Activated T-cell treated with anti-CD3 and anti-CD28 coated beads, Interleukin-2, amount 50 U/mL, for 72 hours (primary cell): Measurements from ENCODE around the gene SMARCA5. TPM values are rescaled to one million over a fixed set of nuclear protein-coding genes. Genes with fewer than 3 reads are reported as not detected.

Experiments used
- ATAC-seq, 2 donors: fragments of 150-1000 bp; cut with Tn5 transposase; replicated peaks in 1 of 2; 2 replicates each; pipeline ENCODE4 v1.10.0; 2021; ENCODE audit warnings: moderate library complexity in 2 of 2, mild to moderate bottlenecking in 1 of 2
- DNase-seq, 2 donors: peaks; one replicate each; pipeline ENCODE4 v3.0.0; 2021 to 2022; ENCODE audit warnings: mixed read lengths in 1 of 2
- H3K27ac Mint-ChIP-seq: one replicate; pipeline ENCODE4 v1.8.0; 2022; ENCODE audit warnings: mild to moderate bottlenecking, moderate library complexity, mixed read lengths
- H3K27me3 Mint-ChIP-seq: one replicate; pipeline ENCODE4 v1.8.0; 2022; ENCODE audit warnings: low read depth, mixed read lengths
- H3K36me3 Mint-ChIP-seq, 2 donors: one replicate each; pipeline ENCODE4 v1.8.0; 2022; ENCODE audit warnings: mixed read lengths in 2 of 2, mild to moderate bottlenecking in 1 of 2; ENCODE audit not compliant: insufficient read depth in 2 of 2
- H3K4me1 Mint-ChIP-seq: one replicate; pipeline ENCODE4 v1.8.0; 2022; ENCODE audit warnings: low read depth, mixed read lengths
- H3K4me3 Mint-ChIP-seq, 2 donors: one replicate each; pipeline ENCODE4 v1.8.0; 2022; ENCODE audit warnings: mild to moderate bottlenecking in 2 of 2, mixed read lengths in 2 of 2, moderate library complexity in 2 of 2
- H3K9me3 Mint-ChIP-seq, 2 donors: one replicate each; pipeline ENCODE4 v1.8.0; 2022; ENCODE audit warnings: mixed read lengths in 2 of 2
- total RNA-seq, 2 donors: library from RNA; stranded (reverse); gene quantifications; one replicate each; pipeline ENCODE4 v1.2.3, GENCODE V29; 2022

Gene SMARCA5
- total RNA-seq, 2 donors from 2014 or later: 52.6 to 59.1 TPM

DNA sequence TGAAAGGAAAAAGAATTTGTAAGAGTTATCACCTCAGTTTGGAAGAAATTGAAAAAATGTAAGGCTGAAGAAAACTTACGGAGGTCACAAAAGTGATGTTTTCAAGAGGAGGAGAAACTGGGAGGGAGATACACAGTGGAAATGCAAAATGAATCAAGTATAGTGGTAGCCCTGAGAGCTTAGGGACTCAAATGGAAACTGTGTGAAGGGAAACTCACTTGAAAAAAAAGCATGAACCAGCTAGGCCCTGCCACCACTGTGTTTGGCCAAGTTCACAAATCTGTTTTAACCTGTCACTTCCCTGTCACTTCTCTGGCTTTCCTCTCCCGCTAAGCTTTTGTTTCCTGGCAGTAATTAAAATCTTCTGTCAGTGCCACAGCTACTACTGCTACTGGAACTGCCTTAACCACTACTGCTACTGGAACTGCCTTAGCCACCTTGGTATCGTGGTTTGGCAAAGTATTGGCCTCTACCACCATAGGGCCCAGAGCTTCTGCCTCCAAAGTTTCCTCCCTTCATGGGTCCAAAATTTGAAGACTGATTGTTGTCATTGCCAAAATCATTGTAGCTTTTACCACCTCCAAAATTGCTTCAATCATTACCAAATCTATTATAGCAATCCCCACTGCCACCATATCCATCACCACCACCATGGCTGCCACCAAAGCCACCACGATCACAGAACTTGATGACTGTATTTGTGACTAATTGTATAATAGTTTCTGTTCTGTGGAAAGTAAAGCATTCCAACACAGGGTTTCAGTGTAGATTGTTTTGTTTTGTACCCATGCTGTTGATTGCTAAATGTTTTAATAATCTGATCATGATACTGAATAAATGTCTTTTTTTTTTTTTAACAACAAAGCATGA is 41.5 kb downstream of the SMARCA5 start:
- peak; percentile 7 to 38 for DNase-seq
- Mint-ChIP-seq H3K27ac (peak overlapping the region; percentile 88), H3K36me3 (peaks cover 2 to 22% of the 10 kb centered on the region in 2 donors)

GRCh38 chr4:143555676-143556075 is 42.2 kb downstream of the SMARCA5 start:
- no peak for DNase-seq
- no peak overlapping the region for H3K27ac Mint-ChIP-seq
- H3K36me3 Mint-ChIP-seq: peaks cover under 1 to 18% of the 10 kb centered on the region in 2 donors
- H3K27me3 Mint-ChIP-seq: no peaks in the 10 kb centered on the region
- ATAC-seq: no peak
- no peaks in the 10 kb centered on the region for H3K9me3 Mint-ChIP-seq
- no peak overlapping the region for H3K4me3 Mint-ChIP-seq
- peaks cover 31% of the 10 kb centered on the region for H3K4me1 Mint-ChIP-seq

More for the DNA sequence above, 41.5 kb downstream of the SMARCA5 start:
- Mint-ChIP-seq H3K9me3 (no peaks in the 10 kb centered on the region), H3K27me3 (no peaks in the 10 kb centered on the region), H3K4me3 (peak overlapping the region in 1 of 2 donors; percentile 34), H3K4me1 (peaks cover 26% of the 10 kb centered on the region)
- ATAC-seq: peak; percentile 20 to 38

DNA sequence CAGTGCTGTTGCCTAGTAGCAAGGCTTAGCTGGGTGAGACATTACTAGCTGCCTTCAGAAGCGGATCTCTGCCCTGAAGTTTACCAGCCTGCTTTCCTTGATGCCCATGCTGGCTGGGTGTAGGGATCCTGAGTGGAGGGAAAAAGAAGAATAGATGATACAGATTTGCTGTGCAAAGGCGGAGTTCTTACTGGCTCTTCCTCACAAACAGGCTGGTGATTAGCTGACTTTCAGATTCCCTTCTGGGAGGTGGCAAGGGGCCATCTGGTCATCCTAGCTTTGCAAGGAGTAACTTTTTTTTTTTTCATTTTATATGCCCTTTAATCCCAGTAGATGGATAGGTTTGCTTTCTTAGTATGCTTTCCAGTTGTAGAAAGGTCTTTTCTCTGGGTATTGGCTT is 44.8 kb downstream of the SMARCA5 start:
- H3K27me3 Mint-ChIP-seq: no peaks in the 10 kb centered on the region
- ATAC-seq (no peak), DNase-seq (no peak)
- H3K27ac Mint-ChIP-seq: no peak overlapping the region
- H3K4me1 Mint-ChIP-seq: peaks cover 40% of the 10 kb centered on the region
- H3K4me3 Mint-ChIP-seq: peak overlapping the region; percentile 89 to 95
- H3K36me3 Mint-ChIP-seq: peaks cover 2 to 4% of the 10 kb centered on the region in 2 donors
- no peaks in the 10 kb centered on the region for H3K9me3 Mint-ChIP-seq

- Mint-ChIP-seq H3K4me3 (peak overlapping the region; percentile 89 to 95), H3K36me3 (peaks cover 1 to 2% of the 10 kb centered on the region in 2 donors), H3K9me3 (no peaks in the 10 kb centered on the region), H3K27ac (peak overlapping the region; percentile 49), H3K27me3 (no peaks in the 10 kb centered on the region), H3K4me1 (peaks cover 40% of the 10 kb centered on the region)
- peak; percentile 68 to 81 for DNase-seq
- ATAC-seq: peak; percentile 87 to 88
These were observed 45.6 kb downstream of the SMARCA5 start for GRCh38 chr4:143558823-143559756.

DNA sequence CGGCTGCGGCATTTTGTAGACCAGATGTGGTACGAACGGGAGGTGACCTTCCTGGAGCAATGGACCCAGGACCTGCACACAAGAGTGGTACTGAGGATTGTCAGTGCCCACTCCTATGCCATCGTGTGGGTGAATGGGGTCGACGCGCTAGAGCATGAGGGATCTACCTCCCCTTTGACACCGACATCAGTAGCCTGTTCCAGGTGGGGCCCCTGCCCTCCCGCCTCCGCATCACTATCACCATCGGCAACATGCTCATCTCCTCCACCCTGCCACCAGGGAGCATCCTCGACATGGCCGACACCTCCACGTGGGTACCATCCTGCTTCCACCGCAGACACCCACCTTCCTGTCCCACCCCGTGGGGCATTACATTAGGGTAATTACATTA is 46.2 kb downstream of the SMARCA5 start:
- peaks cover 35% of the 10 kb centered on the region for H3K4me1 Mint-ChIP-seq
- peaks cover 0 to 2% of the 10 kb centered on the region in 2 donors for H3K36me3 Mint-ChIP-seq
- peak; percentile 17 to 43 for DNase-seq
- H3K4me3 Mint-ChIP-seq: peak overlapping the region; percentile 89 to 95
- no peak overlapping the region for H3K27ac Mint-ChIP-seq
- H3K27me3 Mint-ChIP-seq: no peaks in the 10 kb centered on the region
- ATAC-seq: peak; percentile 0 to 18
- H3K9me3 Mint-ChIP-seq: no peaks in the 10 kb centered on the region

DNA sequence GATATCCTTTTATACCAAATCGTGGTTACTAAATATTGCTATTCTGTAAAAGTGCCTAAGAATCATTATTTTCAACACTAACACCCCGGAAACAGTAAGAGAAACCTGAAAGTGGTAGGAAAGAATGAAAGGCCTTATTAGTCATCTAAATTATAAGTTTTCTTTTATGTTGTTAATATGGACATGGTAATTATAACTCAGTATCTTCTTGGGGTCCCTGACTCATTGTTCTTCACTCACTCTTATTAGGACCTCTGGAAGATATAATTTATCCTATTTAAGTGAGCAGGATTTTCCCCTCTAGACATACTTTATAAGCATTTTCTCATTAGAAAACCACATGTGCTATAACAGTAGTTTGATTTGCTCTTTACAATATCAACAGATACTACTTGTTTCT is 51.0 kb downstream of the SMARCA5 start:
- H3K36me3 Mint-ChIP-seq: peaks cover 2 to 6% of the 10 kb centered on the region in 2 donors
- H3K4me3 Mint-ChIP-seq: no peak overlapping the region
- no peaks in the 10 kb centered on the region for H3K27me3 Mint-ChIP-seq
- peaks cover 0 to 2% of the 10 kb centered on the region in 2 donors for H3K9me3 Mint-ChIP-seq
- DNase-seq (no peak), ATAC-seq (no peak)
- H3K27ac Mint-ChIP-seq: no peak overlapping the region
- H3K4me1 Mint-ChIP-seq: peaks cover 17% of the 10 kb centered on the region

GRCh38 chr4:143575331-143575730 is 61.8 kb downstream of the SMARCA5 start:
- Mint-ChIP-seq H3K27ac (no peak overlapping the region), H3K9me3 (no peaks in the 10 kb centered on the region), H3K4me3 (no peak overlapping the region), H3K27me3 (no peaks in the 10 kb centered on the region), H3K36me3 (peaks cover 0 to 4% of the 10 kb centered on the region in 2 donors), H3K4me1 (no peaks in the 10 kb centered on the region)
- ATAC-seq: no peak
- DNase-seq: no peak

- H3K36me3 Mint-ChIP-seq: peaks cover 5 to 19% of the 10 kb centered on the region in 2 donors
- no peaks in the 10 kb centered on the region for H3K4me1 Mint-ChIP-seq
- DNase-seq (no peak), ATAC-seq (no peak)
- no peak overlapping the region for H3K27ac Mint-ChIP-seq
- H3K27me3 Mint-ChIP-seq: no peaks in the 10 kb centered on the region
- peaks cover 2 to 10% of the 10 kb centered on the region in 2 donors for H3K9me3 Mint-ChIP-seq
- H3K4me3 Mint-ChIP-seq: no peak overlapping the region
These were observed 67.9 kb downstream of the SMARCA5 start for GRCh38 chr4:143581331-143581946.

DNA sequence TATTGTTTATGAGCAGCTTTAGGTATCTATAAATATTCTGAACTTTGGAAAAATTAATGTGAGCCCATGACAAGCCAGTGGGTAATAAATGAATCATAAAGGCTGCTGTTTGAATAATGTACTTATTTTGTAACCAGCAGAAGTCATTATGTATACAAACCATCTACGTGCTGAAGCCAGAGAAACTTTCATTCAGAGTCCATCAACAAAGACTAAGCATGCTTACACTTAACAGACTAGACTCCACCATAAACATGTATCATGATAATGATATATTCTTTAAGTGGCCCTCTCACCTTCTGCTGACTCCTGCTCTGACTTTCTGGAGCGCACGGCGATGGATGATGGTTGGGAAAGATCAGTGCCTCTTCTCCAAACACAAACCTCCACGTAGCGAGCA is 72.0 kb downstream of the SMARCA5 start:
- Mint-ChIP-seq H3K4me1 (no peaks in the 10 kb centered on the region), H3K9me3 (peaks cover 4 to 12% of the 10 kb centered on the region in 2 donors), H3K4me3 (no peak overlapping the region), H3K36me3 (peaks cover 5 to 15% of the 10 kb centered on the region in 2 donors), H3K27ac (no peak overlapping the region), H3K27me3 (no peaks in the 10 kb centered on the region)
- DNase-seq (no peak), ATAC-seq (no peak)

- no peaks in the 10 kb centered on the region for H3K4me1 Mint-ChIP-seq
- H3K9me3 Mint-ChIP-seq: peaks cover 5 to 12% of the 10 kb centered on the region in 2 donors
- DNase-seq: no peak
- H3K27me3 Mint-ChIP-seq: no peaks in the 10 kb centered on the region
- H3K4me3 Mint-ChIP-seq: no peak overlapping the region
- H3K27ac Mint-ChIP-seq: no peak overlapping the region
- H3K36me3 Mint-ChIP-seq: peaks cover 5 to 15% of the 10 kb centered on the region in 2 donors
- no peak for ATAC-seq
These were observed 72.6 kb downstream of the SMARCA5 start for GRCh38 chr4:143586080-143586479.

GRCh38 chr4:143587703-143588102 is 74.2 kb downstream of the SMARCA5 start:
- H3K27me3 Mint-ChIP-seq: no peaks in the 10 kb centered on the region
- no peak overlapping the region for H3K27ac Mint-ChIP-seq
- H3K4me3 Mint-ChIP-seq: no peak overlapping the region
- H3K4me1 Mint-ChIP-seq: no peaks in the 10 kb centered on the region
- peaks cover 5 to 11% of the 10 kb centered on the region in 2 donors for H3K36me3 Mint-ChIP-seq
- DNase-seq (no peak), ATAC-seq (no peak)
- peaks cover 5 to 12% of the 10 kb centered on the region in 2 donors for H3K9me3 Mint-ChIP-seq

DNA sequence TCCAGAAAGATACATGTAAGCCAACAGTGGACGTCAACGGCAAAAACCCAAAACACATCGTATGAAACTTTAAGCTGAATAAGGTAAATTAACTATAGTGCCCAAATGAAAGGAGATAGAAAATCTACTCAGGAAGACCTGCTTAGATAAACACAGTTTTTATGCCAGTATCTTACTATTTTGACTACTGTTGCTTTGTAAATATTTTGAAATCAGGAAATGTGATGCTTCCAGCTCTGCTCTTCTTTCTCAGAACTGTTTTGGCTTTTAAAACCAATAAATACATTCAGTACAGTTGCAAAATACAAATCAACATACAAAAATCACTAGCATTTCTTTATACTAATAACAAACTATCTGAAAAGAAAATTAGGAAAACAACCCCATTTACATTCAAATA is 83.8 kb downstream of the SMARCA5 start:
- Mint-ChIP-seq H3K4me1 (no peaks in the 10 kb centered on the region), H3K9me3 (peaks cover 4 to 6% of the 10 kb centered on the region in 2 donors), H3K4me3 (no peak overlapping the region), H3K27ac (no peak overlapping the region), H3K27me3 (no peaks in the 10 kb centered on the region), H3K36me3 (peaks cover 3 to 5% of the 10 kb centered on the region in 2 donors)
- DNase-seq (no peak), ATAC-seq (no peak)
